HG03354 (cell line): ENCODE results near the gene FAM13A.
"Not testable (repeated sequence)": the region's sequence is repeated elsewhere in the genome, so short reads cannot be mapped to it uniquely, and the experiment has no call there.

ENCODE experiments used
- ATAC-seq: cut with Tn5 transposase; IDR thresholded peaks from one replicate; pipeline ENCODE4 v1.9.1; 2021; ENCODE audit warnings: mild to moderate bottlenecking; ENCODE audit not compliant: unreplicated experiment, poor library complexity, severe bottlenecking

The FAM13A gene

GRCh38 chr4:89048906-89049601 is 7.9 kb downstream of the FAM13A start:
- ATAC-seq: no peak

GRCh38 chr4:89044147-89044900 is 12.7 kb downstream of the FAM13A start:
- ATAC-seq: no peak

DNA sequence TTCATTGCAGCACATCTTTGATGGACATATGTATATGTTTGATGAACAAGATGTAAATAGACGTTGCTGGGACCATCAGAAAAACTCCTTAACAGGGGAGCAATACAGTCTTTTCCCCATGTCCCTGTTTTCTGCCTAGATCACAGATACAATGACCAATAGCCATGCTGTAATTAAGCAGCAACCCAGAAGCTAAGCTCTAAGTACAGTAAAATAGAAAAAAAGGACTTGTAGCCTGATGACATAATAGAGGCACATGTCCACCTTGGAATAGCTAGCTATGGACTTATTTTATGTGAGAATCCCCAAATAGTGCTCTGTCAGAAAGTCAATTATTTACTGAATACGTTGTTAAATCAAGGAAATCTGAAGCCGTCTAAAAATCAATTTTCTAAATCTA is 14.9 kb downstream of the FAM13A start:
- ATAC-seq: no peak

DNA sequence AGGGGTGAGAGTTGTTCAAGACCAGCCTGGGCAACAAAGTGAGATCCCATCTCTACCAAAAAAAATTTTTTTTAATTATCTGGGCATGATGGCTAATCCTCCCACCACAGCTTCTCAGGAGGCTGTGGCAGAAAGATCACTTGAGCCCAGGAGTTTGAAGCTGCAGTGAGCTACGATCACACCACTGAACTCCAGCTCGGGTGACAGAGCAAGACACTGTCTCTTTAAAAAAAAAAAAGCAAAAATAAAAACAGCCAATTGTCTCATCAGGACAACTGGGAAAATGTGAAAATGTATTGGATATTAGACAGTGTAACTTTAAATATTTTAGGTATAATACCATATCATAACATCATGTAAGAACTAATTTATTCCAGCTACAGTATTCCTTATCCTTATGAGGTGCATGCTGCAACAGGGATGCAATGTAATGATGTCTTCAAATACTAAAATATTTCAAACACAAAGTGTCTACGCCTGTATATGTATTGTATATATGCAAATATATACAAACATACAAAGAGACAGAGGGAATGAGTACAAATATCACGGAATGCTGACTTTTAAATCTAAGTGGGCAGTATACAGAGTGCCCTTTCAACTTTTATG is 17.2 kb downstream of the FAM13A start:
- no peak for ATAC-seq

DNA sequence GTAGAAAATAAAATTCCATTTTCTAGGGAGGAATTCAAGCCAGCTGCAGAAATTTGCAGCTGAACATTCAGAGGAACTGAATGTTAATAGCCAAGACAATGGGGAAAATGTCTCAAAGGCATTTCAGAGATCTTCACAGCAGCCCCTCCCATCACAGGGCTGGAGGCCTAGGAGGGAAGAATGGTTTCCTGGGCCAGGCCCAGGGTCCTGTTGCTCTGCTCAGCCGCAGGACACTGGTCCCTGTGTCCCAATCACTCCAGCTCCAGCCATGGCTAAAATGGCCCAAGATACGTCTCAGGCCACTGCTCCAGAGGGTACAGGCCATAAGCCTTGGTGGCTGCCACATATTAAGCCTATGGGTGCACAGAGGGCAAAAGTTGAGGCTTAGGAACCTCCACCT is 20.4 kb downstream of the FAM13A start:
- ATAC-seq: no peak

- ATAC-seq: no peak
These were observed 25.7 kb downstream of the FAM13A start for GRCh38 chr4:89031272-89031671.

- no peak for ATAC-seq
These were observed 27.4 kb downstream of the FAM13A start for GRCh38 chr4:89029591-89029990.

- ATAC-seq: no peak
These were observed 30.4 kb downstream of the FAM13A start for GRCh38 chr4:89026542-89026941.

DNA sequence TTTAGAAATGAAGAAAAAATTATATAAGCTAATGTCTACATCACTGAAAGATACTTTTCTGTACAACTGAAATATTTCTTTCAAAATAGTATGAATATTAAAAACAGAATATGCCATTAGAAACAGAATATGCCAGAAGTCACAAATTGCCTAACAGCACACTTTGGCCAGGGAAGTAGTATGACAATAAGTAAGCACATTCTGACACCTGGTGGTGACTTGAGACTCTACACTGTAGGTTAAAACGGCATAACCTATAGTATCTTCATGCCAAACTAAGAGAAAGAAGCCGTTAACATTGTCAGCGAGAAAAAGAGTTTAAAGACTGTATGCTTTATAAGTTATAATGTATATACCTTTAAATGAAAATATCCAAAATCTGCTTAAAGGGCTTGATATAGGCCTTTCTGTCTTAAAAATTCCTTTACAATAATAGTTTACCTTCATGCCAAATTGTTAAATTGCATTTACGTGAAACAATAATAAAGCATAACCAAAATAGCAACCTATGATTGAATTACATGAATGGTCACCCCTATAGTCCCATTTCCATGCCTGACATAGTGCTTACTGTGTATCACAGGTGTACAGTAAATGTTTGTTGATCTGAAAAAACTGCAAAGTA is 32.8 kb downstream of the FAM13A start:
- ATAC-seq: peak; percentile 96

DNA sequence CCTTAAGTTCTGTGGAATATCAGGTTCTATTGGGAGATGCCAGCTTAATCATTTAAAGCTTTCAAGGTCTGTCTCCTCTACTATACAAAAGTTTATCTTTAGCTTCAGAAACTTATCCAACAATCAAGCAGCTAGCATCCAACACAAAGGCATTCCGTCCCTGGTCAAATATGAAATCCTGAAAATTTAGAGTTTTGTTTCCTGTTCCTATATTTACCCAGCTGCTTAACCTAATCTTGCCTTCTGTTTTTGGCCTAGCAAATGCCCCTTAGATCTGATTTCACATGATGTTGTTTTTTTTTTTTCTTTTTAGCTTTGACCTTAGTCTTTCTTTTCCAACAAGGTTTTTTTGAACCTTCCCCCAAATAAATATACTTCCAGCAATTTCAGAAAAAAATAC is 33.8 kb downstream of the FAM13A start:
- ATAC-seq: no peak

DNA sequence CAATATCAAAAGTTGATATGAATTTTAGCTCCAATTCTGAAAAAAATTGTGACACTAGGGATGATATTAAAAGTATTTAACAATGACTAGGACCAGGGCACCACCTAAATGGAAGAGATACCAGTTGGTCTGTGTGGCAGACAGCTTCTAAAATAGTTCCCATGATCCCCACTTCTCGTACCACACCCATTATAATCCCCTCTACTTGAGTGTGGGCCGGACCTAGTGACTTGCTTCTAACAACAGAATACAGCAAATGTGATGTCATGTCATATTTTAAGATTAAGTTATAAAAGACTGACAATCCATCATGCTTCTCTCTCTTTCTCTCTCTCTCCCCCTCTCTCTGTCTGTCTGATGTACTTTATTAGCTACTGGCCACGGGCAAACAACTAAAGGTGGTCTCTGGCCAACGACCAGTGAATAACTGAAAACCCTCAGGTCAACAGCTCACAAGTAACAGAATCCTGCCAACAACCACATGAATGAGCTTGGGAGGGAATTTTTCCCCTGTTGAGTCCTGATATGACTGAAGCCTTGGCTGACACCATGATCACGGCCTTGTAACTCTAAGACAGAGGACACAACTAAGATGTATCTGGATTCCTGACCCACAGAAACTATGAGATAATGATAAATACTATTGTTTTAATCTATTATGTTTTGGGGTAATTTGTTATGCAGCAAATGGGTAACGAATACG is 34.4 kb downstream of the FAM13A start:
- no peak for ATAC-seq

- no peak for ATAC-seq
These were observed 35.3 kb downstream of the FAM13A start for GRCh38 chr4:89021684-89022083.

DNA sequence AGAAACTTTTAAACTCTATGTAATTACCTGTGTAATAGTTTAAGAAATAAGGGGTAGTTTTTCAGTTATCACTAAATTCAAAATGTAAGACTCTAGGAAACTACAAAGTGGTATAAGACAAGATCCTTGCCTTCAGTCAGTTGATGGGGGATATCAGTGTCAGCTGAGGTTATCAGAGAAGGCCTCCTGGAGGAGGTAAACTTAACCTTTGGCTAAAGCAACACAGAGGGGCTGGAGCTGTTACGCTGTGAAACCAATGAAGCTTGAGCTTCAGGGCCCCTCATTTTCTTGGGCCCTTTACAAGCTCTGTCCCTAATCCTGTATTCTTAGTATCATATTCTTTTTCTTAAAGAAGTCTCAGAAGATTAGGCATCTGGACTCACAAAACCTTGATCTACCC is 35.9 kb downstream of the FAM13A start:
- ATAC-seq: no peak

- ATAC-seq: not testable (repeated sequence)
These were observed 42.1 kb downstream of the FAM13A start for GRCh38 chr4:89014897-89015296.

DNA sequence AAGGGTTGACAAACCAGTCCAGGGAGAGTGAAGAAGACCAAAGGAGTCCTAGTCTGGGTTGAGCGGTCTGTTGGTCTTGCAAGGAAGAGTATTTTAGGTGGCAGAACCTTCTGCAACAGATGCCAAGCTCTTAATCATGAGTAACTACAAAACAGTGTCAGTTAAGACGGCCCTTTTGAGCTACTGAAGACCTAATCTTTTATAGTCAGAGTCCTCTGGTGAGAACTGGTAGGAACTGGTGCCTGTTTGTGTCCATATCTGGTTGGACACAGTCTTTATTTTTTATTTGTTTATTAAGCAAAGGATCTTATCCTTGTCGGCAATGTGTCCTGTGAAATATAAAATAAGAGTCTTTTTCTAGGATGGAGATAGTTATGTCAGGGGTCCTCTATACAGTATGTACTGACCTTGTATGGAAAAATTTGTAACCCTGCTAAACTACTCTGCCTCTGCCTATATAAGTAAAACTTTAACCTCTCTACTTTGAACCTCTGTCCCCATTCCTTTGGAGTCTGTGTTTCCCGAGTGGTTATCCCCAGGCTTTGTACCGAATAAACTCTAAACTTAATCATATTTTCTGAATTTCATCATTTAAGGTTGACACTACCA is 47.1 kb downstream of the FAM13A start:
- no peak for ATAC-seq

- ATAC-seq: peak; percentile 80
These were observed 47.9 kb downstream of the FAM13A start for GRCh38 chr4:89009115-89009514.

DNA sequence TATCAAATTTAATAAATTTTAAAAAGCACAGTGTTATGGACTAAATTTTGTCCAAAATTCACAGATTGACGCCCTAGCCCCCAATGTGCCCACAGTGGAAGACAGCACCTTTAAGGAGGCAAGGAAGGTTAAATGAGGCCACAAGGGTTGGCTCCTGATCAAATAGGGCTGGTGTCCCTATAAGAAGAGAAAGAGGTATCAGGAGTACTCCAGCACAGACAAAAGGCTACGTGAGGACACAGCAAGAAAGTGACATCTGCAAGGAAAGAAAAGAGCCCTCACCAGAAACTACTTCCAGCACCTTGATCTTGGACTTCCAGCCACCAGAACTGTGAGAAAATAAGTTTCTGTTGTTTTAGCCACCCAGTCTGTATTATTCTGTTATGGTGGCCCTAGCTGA is 48.8 kb downstream of the FAM13A start:
- ATAC-seq: no peak

GRCh38 chr4:89007338-89007939 is 49.5 kb downstream of the FAM13A start:
- ATAC-seq: no peak

- ATAC-seq: no peak
These were observed 50.7 kb downstream of the FAM13A start for GRCh38 chr4:89006307-89006706.
